Mesendoderm (in vitro differentiated cells): ENCODE measurements around the gene EPHA10.
"Not testable (repeated sequence)": the region's sequence is repeated elsewhere in the genome, so short reads cannot be mapped to it uniquely, and the experiment has no call there.

Experiments
- DNase-seq: peaks from one replicate; pipeline ENCODE4 v3.0.0; 2013
- H2AK5ac ChIP-seq: 2 replicates; pipeline ENCODE4 v1.6.1; 2013; ENCODE audit warnings: low read length, inconsistent platforms
- H2BK120ac ChIP-seq: 2 replicates; pipeline ENCODE4 v1.6.1; 2013; ENCODE audit warnings: low read depth, mild to moderate bottlenecking, low read length, moderate library complexity, mixed read lengths
- H2BK15ac ChIP-seq: replicated peaks from 2 replicates; pipeline ENCODE4 v1.6.1; 2013; ENCODE audit warnings: low read depth, mild to moderate bottlenecking, moderate library complexity
- H2BK5ac ChIP-seq: 2 replicates; pipeline ENCODE4 v1.6.1; 2013; ENCODE audit warnings: low read length, inconsistent platforms
- H3K18ac ChIP-seq: 2 replicates; pipeline ENCODE4 v1.6.1; 2013; ENCODE audit warnings: mild to moderate bottlenecking, low read length, mixed read lengths
- H3K23ac ChIP-seq: one replicate; pipeline ENCODE4 v1.6.1; 2013; ENCODE audit warnings: low read length
- H3K27ac ChIP-seq: 2 replicates; pipeline ENCODE4 v1.5.1; 2013; ENCODE audit warnings: low read depth, mild to moderate bottlenecking, inconsistent platforms, low read length, moderate library complexity
- H3K27me3 ChIP-seq: 2 replicates; pipeline ENCODE4 v1.6.1; 2013; ENCODE audit warnings: low read length, control low read depth, mild to moderate bottlenecking, inconsistent platforms; ENCODE audit not compliant: insufficient read depth, poor library complexity
- H3K36me3 ChIP-seq: 2 replicates; pipeline ENCODE4 v1.6.1; 2013; ENCODE audit warnings: low read length, inconsistent platforms; ENCODE audit not compliant: control insufficient read depth, insufficient read depth
- H3K4ac ChIP-seq: one replicate; pipeline ENCODE4 v1.6.1; 2013; ENCODE audit warnings: low read depth, mild to moderate bottlenecking, low read length, moderate library complexity
- H3K4me1 ChIP-seq: 2 replicates; pipeline ENCODE4 v1.6.1; 2013; ENCODE audit warnings: low read depth, low read length, inconsistent platforms; ENCODE audit not compliant: control insufficient read depth
- H3K4me2 ChIP-seq: 2 replicates; pipeline ENCODE4 v1.6.1; 2013; ENCODE audit warnings: low read length
- H3K4me3 ChIP-seq: 2 replicates; pipeline ENCODE4 v1.5.1; 2013; ENCODE audit warnings: mild to moderate bottlenecking, low read length
- H3K56ac ChIP-seq: one replicate; pipeline ENCODE4 v1.6.1; 2013; ENCODE audit warnings: low read length
- H3K79me1 ChIP-seq: 2 replicates; pipeline ENCODE4 v1.6.1; 2013; ENCODE audit warnings: low read length, inconsistent platforms
- H3K79me2 ChIP-seq: 2 replicates; pipeline ENCODE4 v1.6.1; 2013; ENCODE audit warnings: mild to moderate bottlenecking, low read length; ENCODE audit not compliant: control insufficient read depth, insufficient read depth
- H3K9ac ChIP-seq: 2 replicates; pipeline ENCODE4 v1.6.1; 2013; ENCODE audit warnings: low read length, inconsistent platforms
- H4K5ac ChIP-seq: one replicate; pipeline ENCODE4 v1.6.1; 2013; ENCODE audit warnings: low read length
- H4K8ac ChIP-seq: one replicate; pipeline ENCODE4 v1.6.1; 2013; ENCODE audit warnings: low read depth, mild to moderate bottlenecking, control low read depth, low read length, moderate library complexity
- WGBS: extraction: QIAGEN DNeasy Blood & Tissue Kit; methylation state at CpG from one replicate; pipeline ENCODE4 v1.1.7; 2013; ENCODE audit warnings: low lambda C conversion rate, missing lambda C conversion rate; ENCODE audit not compliant: insufficient coverage; ENCODE audit errors: extremely low coverage; 5-methylcytosine and 5-hydroxymethylcytosine counted together

EPHA10 gene

GRCh38 chr1:37778654-37779053 is 13.7 kb upstream of the EPHA10 start:
- H3K79me2 ChIP-seq = no peaks in the 10 kb centered on the region
- no peaks in the 10 kb centered on the region for H3K27me3 ChIP-seq
- no peak overlapping the region for H3K4me3 ChIP-seq
- H3K27ac ChIP-seq = no peak overlapping the region
- no peak overlapping the region for H4K8ac ChIP-seq
- H2BK15ac ChIP-seq = no peak overlapping the region
- H3K79me1 ChIP-seq = no peaks in the 10 kb centered on the region
- no peak overlapping the region for H3K56ac ChIP-seq
- no peak overlapping the region for H3K23ac ChIP-seq
- H3K4ac ChIP-seq = no peak overlapping the region
- DNase-seq = no peak
- no peak overlapping the region for H4K5ac ChIP-seq
- H3K36me3 ChIP-seq = no peaks in the 10 kb centered on the region
- no CpG with 5 or more reads among the region's 3 CpGs for WGBS
- H2BK5ac ChIP-seq = no peak overlapping the region
- H3K4me1 ChIP-seq = no peaks in the 10 kb centered on the region
- no peak overlapping the region for H3K4me2 ChIP-seq
- no peak overlapping the region for H2BK120ac ChIP-seq
- no peak overlapping the region for H3K18ac ChIP-seq
- no peak overlapping the region for H2AK5ac ChIP-seq
- no peak overlapping the region for H3K9ac ChIP-seq

DNA sequence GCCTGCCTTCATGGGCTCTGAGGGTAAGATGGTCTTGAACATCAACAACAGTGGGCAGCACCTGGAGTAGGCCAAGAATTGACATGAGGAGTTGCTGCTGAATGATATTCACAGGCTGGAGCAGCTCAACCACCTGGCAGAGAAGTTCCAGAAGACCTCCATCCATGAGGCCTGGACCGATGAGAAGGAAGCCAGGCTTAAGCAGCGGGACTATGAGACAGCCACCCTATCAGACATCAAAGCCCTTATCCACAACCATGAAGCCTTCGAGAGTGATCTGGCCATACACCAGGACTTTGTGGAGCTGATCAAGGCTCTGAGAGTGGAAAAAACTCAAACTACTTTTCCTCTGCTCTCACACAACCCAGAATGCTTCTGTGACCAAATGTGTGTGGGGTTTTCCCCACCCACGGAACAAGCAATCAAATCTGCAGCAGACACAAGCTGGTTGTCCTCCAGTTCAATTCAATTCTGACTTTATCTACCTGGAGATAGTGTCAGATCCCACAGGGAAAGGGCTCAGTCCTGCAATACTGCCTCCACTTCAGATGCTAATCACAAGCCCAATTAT is 12.1 kb upstream of the EPHA10 start:
- Histone ChIP-seq H3K36me3 (no peaks in the 10 kb centered on the region), H2AK5ac (no peak overlapping the region), H3K9ac (no peak overlapping the region), H3K23ac (no peak overlapping the region), H2BK15ac (no peak overlapping the region), H3K4me2 (no peak overlapping the region), H2BK120ac (no peak overlapping the region), H3K18ac (no peak overlapping the region), H3K27ac (no peak overlapping the region), H2BK5ac (no peak overlapping the region), H3K79me1 (no peaks in the 10 kb centered on the region), H3K4ac (no peak overlapping the region), H3K27me3 (no peaks in the 10 kb centered on the region), H3K56ac (no peak overlapping the region), H4K5ac (no peak overlapping the region), H3K4me1 (no peaks in the 10 kb centered on the region), H3K4me3 (no peak overlapping the region), H4K8ac (no peak overlapping the region), H3K79me2 (no peaks in the 10 kb centered on the region)
- DNase-seq = no peak
- no CpG with 5 or more reads among the region's 4 CpGs for WGBS

GRCh38 chr1:37771440-37771839 is 6.5 kb upstream of the EPHA10 start:
- not testable (repeated sequence) for H3K79me1 ChIP-seq, H3K23ac ChIP-seq, H3K4me3 ChIP-seq, H3K18ac ChIP-seq, DNase-seq, H3K36me3 ChIP-seq, H4K5ac ChIP-seq, H3K4me2 ChIP-seq, H3K4me1 ChIP-seq, H3K56ac ChIP-seq, H4K8ac ChIP-seq, H2AK5ac ChIP-seq, H3K9ac ChIP-seq, H2BK15ac ChIP-seq, H3K79me2 ChIP-seq, H2BK5ac ChIP-seq, H3K4ac ChIP-seq, H3K27me3 ChIP-seq, H3K27ac ChIP-seq, H2BK120ac ChIP-seq

GRCh38 chr1:37767488-37767887 is 2.6 kb upstream of the EPHA10 start:
- no peak overlapping the region for H3K23ac ChIP-seq
- H4K8ac ChIP-seq = no peak overlapping the region
- no peak overlapping the region for H2AK5ac ChIP-seq
- no peaks in the 10 kb centered on the region for H3K79me2 ChIP-seq
- H3K4ac ChIP-seq = no peak overlapping the region
- peaks cover 32% of the 10 kb centered on the region for H3K27me3 ChIP-seq
- no peaks in the 10 kb centered on the region for H3K36me3 ChIP-seq
- WGBS = no CpG with 5 or more reads among the region's 2 CpGs
- H3K4me2 ChIP-seq = no peak overlapping the region
- H2BK5ac ChIP-seq = no peak overlapping the region
- H2BK15ac ChIP-seq = no peak overlapping the region
- no peak overlapping the region for H3K56ac ChIP-seq
- no peak overlapping the region for H3K9ac ChIP-seq
- H3K18ac ChIP-seq = no peak overlapping the region
- H3K27ac ChIP-seq = no peak overlapping the region
- DNase-seq = no peak
- no peaks in the 10 kb centered on the region for H3K4me1 ChIP-seq
- no peak overlapping the region for H4K5ac ChIP-seq
- no peaks in the 10 kb centered on the region for H3K79me1 ChIP-seq
- no peak overlapping the region for H3K4me3 ChIP-seq
- no peak overlapping the region for H2BK120ac ChIP-seq

GRCh38 chr1:37765916-37766664 is 1.2 kb upstream of the EPHA10 start:
- no peak for DNase-seq
- WGBS = no CpG with 5 or more reads among the region's 27 CpGs

DNA sequence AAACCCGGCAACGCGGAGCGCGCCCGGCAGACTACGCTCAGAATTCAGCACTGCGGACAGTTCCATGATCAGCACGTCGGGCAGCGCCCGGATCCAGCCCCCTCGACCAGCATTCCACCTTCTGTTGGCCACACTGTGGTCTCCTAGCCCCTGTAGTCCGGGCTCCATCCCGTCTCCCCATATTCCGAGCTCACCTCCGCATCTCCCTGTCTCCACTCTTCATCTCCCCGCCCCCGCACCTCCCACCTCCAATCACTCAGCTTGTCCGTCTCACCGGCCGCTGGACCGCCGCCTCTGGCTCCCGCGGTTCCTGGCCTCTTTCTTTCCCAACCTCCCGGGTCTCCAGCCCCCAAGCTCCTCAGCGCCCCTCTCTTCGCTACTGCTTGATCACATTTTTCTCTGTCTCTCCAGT is 500 bp downstream of the EPHA10 start:
- no peak overlapping the region for H2AK5ac ChIP-seq
- H3K4me1 ChIP-seq = no peaks in the 10 kb centered on the region
- H3K4ac ChIP-seq = no peak overlapping the region
- no peak overlapping the region for H3K23ac ChIP-seq
- H4K8ac ChIP-seq = no peak overlapping the region
- no peak overlapping the region for H3K18ac ChIP-seq
- no peak overlapping the region for H2BK120ac ChIP-seq
- H3K4me2 ChIP-seq = no peak overlapping the region
- DNase-seq = peak; percentile 74
- no peak overlapping the region for H3K56ac ChIP-seq
- H2BK15ac ChIP-seq = no peak overlapping the region
- no peak overlapping the region for H3K4me3 ChIP-seq
- no CpG with 5 or more reads among the region's 29 CpGs for WGBS
- H3K9ac ChIP-seq = no peak overlapping the region
- no peak overlapping the region for H2BK5ac ChIP-seq
- no peak overlapping the region for H4K5ac ChIP-seq
- no peak overlapping the region for H3K27ac ChIP-seq
- no peaks in the 10 kb centered on the region for H3K36me3 ChIP-seq
- H3K79me2 ChIP-seq = no peaks in the 10 kb centered on the region
- no peaks in the 10 kb centered on the region for H3K79me1 ChIP-seq
- peaks cover 35% of the 10 kb centered on the region for H3K27me3 ChIP-seq

More at GRCh38 chr1:37765916-37766664, 1.2 kb upstream of the EPHA10 start:
- no peak overlapping the region for H4K8ac ChIP-seq
- H2BK5ac ChIP-seq = no peak overlapping the region
- H2BK120ac ChIP-seq = no peak overlapping the region
- H3K4ac ChIP-seq = no peak overlapping the region
- no peak overlapping the region for H3K9ac ChIP-seq
- H3K18ac ChIP-seq = no peak overlapping the region
- no peak overlapping the region for H3K4me3 ChIP-seq
- no peak overlapping the region for H2BK15ac ChIP-seq
- H3K27me3 ChIP-seq = peaks cover 32% of the 10 kb centered on the region
- no peak overlapping the region for H3K4me2 ChIP-seq
- H3K27ac ChIP-seq = no peak overlapping the region
- H2AK5ac ChIP-seq = no peak overlapping the region
- H3K56ac ChIP-seq = no peak overlapping the region
- no peaks in the 10 kb centered on the region for H3K79me2 ChIP-seq
- no peak overlapping the region for H4K5ac ChIP-seq
- no peak overlapping the region for H3K23ac ChIP-seq
- no peaks in the 10 kb centered on the region for H3K4me1 ChIP-seq
- H3K36me3 ChIP-seq = no peaks in the 10 kb centered on the region
- H3K79me1 ChIP-seq = no peaks in the 10 kb centered on the region
